CD14-positive monocyte (primary cell): ENCODE results near the gene FXYD4. TPM values are rescaled to one million over a fixed set of nuclear protein-coding genes. Genes with fewer than 3 reads are reported as not detected.

Experiments used
- DNase-seq, 3 donors: peaks; one replicate each; pipeline ENCODE4 v3.0.0-alpha.2; 2011 to 2022
- H2AFZ ChIP-seq: 2 replicates; pipeline ENCODE4 v1.6.0; 2012; ENCODE audit warnings: mild to moderate bottlenecking, low read depth, low read length, inconsistent platforms; ENCODE audit not compliant: insufficient read depth, poor library complexity, severe bottlenecking
- H3K27ac ChIP-seq, 2 donors: 1 replicate in 1 of 2; 2 replicates in 1 of 2; pipeline ENCODE4 v1.5.1; 2012 to 2013; ENCODE audit warnings: low read length in 2 of 2, control low read depth in 1 of 2, inconsistent platforms in 1 of 2, low read depth in 1 of 2, mild to moderate bottlenecking in 1 of 2
- H3K27me3 ChIP-seq, 2 donors: one replicate each; pipeline versions ENCODE4 v1.6.0 to v1.6.1; 2011 to 2013; ENCODE audit warnings: low read length in 2 of 2; ENCODE audit not compliant: control insufficient read depth in 2 of 2, insufficient read depth in 2 of 2
- H3K36me3 ChIP-seq, 2 donors: replicated peaks in 1 of 2; 1 replicate in 1 of 2; 2 replicates in 1 of 2; pipeline versions ENCODE4 v1.5.1 to v1.6.1; 2012 to 2013; ENCODE audit warnings: low read length in 2 of 2, control low read depth in 1 of 2, inconsistent platforms in 1 of 2, mild to moderate bottlenecking in 1 of 2; ENCODE audit not compliant: insufficient read depth in 2 of 2, control insufficient read depth in 1 of 2
- H3K4me1 ChIP-seq, 2 donors: 1 replicate in 1 of 2; 2 replicates in 1 of 2; pipeline versions ENCODE4 v1.5.1 to v1.6.1; 2012 to 2013; ENCODE audit warnings: low read length in 2 of 2, control low read depth in 1 of 2, inconsistent platforms in 1 of 2, mild to moderate bottlenecking in 1 of 2, moderate library complexity in 1 of 2; ENCODE audit not compliant: insufficient read depth in 2 of 2, control insufficient read depth in 1 of 2
- H3K4me2 ChIP-seq: replicated peaks from 2 replicates; pipeline ENCODE3; 2012; ENCODE audit warnings: low read length, moderate library complexity, mild to moderate bottlenecking; ENCODE audit not compliant: poor library complexity, severe bottlenecking; ENCODE audit errors: extremely low read depth
- H3K4me3 ChIP-seq, 3 experiments: fragments of 200-600 bp in 1 of 3; sonication (generic) in 1 of 3; replicated peaks in 1 of 3; 1 replicate in 2 of 3; 2 replicates in 1 of 3; pipeline ENCODE4 v1.5.1; 2011 to 2013; ENCODE audit warnings: low read length in 3 of 3, mild to moderate bottlenecking in 3 of 3, control low read depth in 2 of 3, low read depth in 2 of 3, inconsistent platforms in 1 of 3, moderate library complexity in 1 of 3
- H3K79me2 ChIP-seq: 2 replicates; pipeline ENCODE4 v1.6.0; 2012; ENCODE audit warnings: mild to moderate bottlenecking, control low read depth, inconsistent platforms, low read length, moderate library complexity; ENCODE audit not compliant: insufficient read depth
- H3K9ac ChIP-seq: 2 replicates; pipeline ENCODE4 v1.6.0; 2017; ENCODE audit warnings: low read length, mild to moderate bottlenecking; ENCODE audit not compliant: insufficient read depth, poor library complexity, severe bottlenecking
- H3K9me3 ChIP-seq, 2 donors: replicated peaks in 1 of 2; 1 replicate in 1 of 2; 2 replicates in 1 of 2; pipeline versions ENCODE4 v1.5.1 to v1.6.1; 2012 to 2013; ENCODE audit warnings: low read length in 2 of 2, control low read depth in 1 of 2; ENCODE audit not compliant: control insufficient read depth in 1 of 2, insufficient read depth in 1 of 2
- H4K20me1 ChIP-seq: 2 replicates; pipeline ENCODE4 v1.6.0; 2012; ENCODE audit warnings: mild to moderate bottlenecking, low read length, control low read depth, moderate library complexity; ENCODE audit not compliant: insufficient read depth
- H3K27ac Mint-ChIP-seq, 7 donors: one replicate each; pipeline ENCODE4 v1.8.0; 2020; ENCODE audit warnings: mild to moderate bottlenecking in 7 of 7, mixed read lengths in 7 of 7, moderate library complexity in 6 of 7, inconsistent platforms in 2 of 7
- H3K27me3 Mint-ChIP-seq, 3 donors: one replicate each; pipeline ENCODE4 v1.8.0; 2021 to 2022; ENCODE audit warnings: low read depth in 3 of 3, mild to moderate bottlenecking in 3 of 3, mixed read lengths in 3 of 3, moderate library complexity in 3 of 3, inconsistent platforms in 1 of 3
- H3K36me3 Mint-ChIP-seq, 2 donors: one replicate each; pipeline ENCODE4 v1.8.0; 2020; ENCODE audit warnings: mixed read lengths in 2 of 2, inconsistent platforms in 1 of 2, mild to moderate bottlenecking in 1 of 2
- H3K4me1 Mint-ChIP-seq: one replicate; pipeline ENCODE4 v1.8.0; 2020; ENCODE audit warnings: mild to moderate bottlenecking, mixed read lengths
- H3K4me3 Mint-ChIP-seq, 2 donors: one replicate each; pipeline ENCODE4 v1.8.0; 2020; ENCODE audit warnings: mild to moderate bottlenecking in 2 of 2, mixed read lengths in 2 of 2, moderate library complexity in 1 of 2
- H3K9me3 Mint-ChIP-seq, 7 donors: one replicate each; pipeline ENCODE4 v1.8.0; 2020 to 2022; ENCODE audit warnings: mixed read lengths in 7 of 7, mild to moderate bottlenecking in 6 of 7, moderate library complexity in 6 of 7, inconsistent platforms in 2 of 7
- CTCF ChIP-seq: fragments of 200-600 bp; IDR thresholded peaks from one replicate; pipeline ENCODE4 v1.8.0; 2022; ENCODE audit warnings: antibody characterized with exemption, mild to moderate bottlenecking
- WGBS: methylation state at CpG from one replicate; pipeline ENCODE4 v1.1.5; 2013; ENCODE audit warnings: missing lambda C conversion rate; ENCODE audit not compliant: insufficient coverage; 5-methylcytosine and 5-hydroxymethylcytosine counted together
- intact Hi-C, 2 donors: fragments of 100-400 bp; cut with micrococcal nuclease; formaldehyde crosslinking; loops; one replicate each; pipeline versions ENCODE4 v1.15.0 to v1.15.1; 2023
- polyA plus RNA-seq, 3 donors: library from polyadenylated mRNA; depleted of rRNA in 1 of 3; unstranded in 2 of 3; stranded (reverse) in 1 of 3; fragments of 300-500 nt in 2 of 3; fragments of >200 nt in 1 of 3; fragmentation: Illumina TruSeq in 2 of 3; gene quantifications; 1 replicate in 2 of 3; 2 replicates in 1 of 3; pipeline ENCODE4 v1.2.3, GENCODE V29; 2012 to 2021

FXYD4 gene
- polyA plus RNA-seq, 3 donors = 0.16 TPM; not detected in 2

GRCh38 chr10:43374194-43374593, 2.8 kb downstream of the FXYD4 start:
- Histone ChIP-seq H3K27me3 (no peaks in the 10 kb centered on the region), H3K4me3 (no peak overlapping the region), H3K4me1 (no peaks in the 10 kb centered on the region), H3K27ac (no peak overlapping the region), H2AFZ (no peak overlapping the region), H3K9ac (no peak overlapping the region), H4K20me1 (no peaks in the 10 kb centered on the region), H3K9me3 (no peaks in the 10 kb centered on the region), H3K79me2 (no peaks in the 10 kb centered on the region), H3K4me2 (no peak overlapping the region), H3K36me3 (no peaks in the 10 kb centered on the region)
- peaks cover 3 to 5% (median 4%) of the 10 kb centered on the region in 3 donors for H3K27me3 Mint-ChIP-seq
- peaks cover 0 to 5% (median 0%) of the 10 kb centered on the region in 7 donors for H3K9me3 Mint-ChIP-seq
- H3K4me3 Mint-ChIP-seq = no peak overlapping the region
- 88% methylated on average over 2 of the region's 3 CpGs for WGBS
- no peak for TF ChIP-seq CTCF
- H3K4me1 Mint-ChIP-seq = no peaks in the 10 kb centered on the region
- no peak for DNase-seq
- no peaks in the 10 kb centered on the region for H3K36me3 Mint-ChIP-seq
- peak overlapping the region in 1 of 7 donors; percentile 55 for H3K27ac Mint-ChIP-seq
- intact Hi-C loops = no loop called here

- Mint-ChIP-seq H3K27ac (no peak overlapping the region), H3K4me3 (no peak overlapping the region), H3K9me3 (peaks cover 0 to 5% (median 0%) of the 10 kb centered on the region in 7 donors), H3K4me1 (no peaks in the 10 kb centered on the region), H3K27me3 (peaks cover 2 to 5% (median 3%) of the 10 kb centered on the region in 3 donors), H3K36me3 (no peaks in the 10 kb centered on the region)
- DNase-seq = no peak
- no peaks in the 10 kb centered on the region for H4K20me1 ChIP-seq
- H3K36me3 ChIP-seq = no peaks in the 10 kb centered on the region
- H3K27me3 ChIP-seq = no peaks in the 10 kb centered on the region
- no peaks in the 10 kb centered on the region for H3K79me2 ChIP-seq
- intact Hi-C loops = no loop called here
- no peaks in the 10 kb centered on the region for H3K9me3 ChIP-seq
- no peak overlapping the region for H3K9ac ChIP-seq
- TF ChIP-seq CTCF = no peak
- WGBS = 93% methylated on average over 9 of the region's 12 CpGs
- H3K4me2 ChIP-seq = no peak overlapping the region
- H3K4me3 ChIP-seq = no peak overlapping the region
- no peak overlapping the region for H3K27ac ChIP-seq
- H3K4me1 ChIP-seq = no peaks in the 10 kb centered on the region
- H2AFZ ChIP-seq = no peak overlapping the region
These were observed 4.1 kb downstream of the FXYD4 start for GRCh38 chr10:43375401-43376020.
